H54 (cell line): ENCODE data around the gene DAZ4.
"Not testable (repeated sequence)": the region's sequence is repeated elsewhere in the genome, so short reads cannot be mapped to it uniquely, and the experiment has no call there.

Experiments used
- DNase-seq: peaks from one replicate; pipeline ENCODE4 v3.0.0; 2011; ENCODE audit warnings: low spot score, mixed read lengths; ENCODE audit not compliant: insufficient read length
- FAIRE-seq: peaks from 3 replicates; lab custom pipeline; 2011; peaks lifted over from hg19 to GRCh38; lab: Jason Lieb, UNC

The DAZ4 gene, protein sequence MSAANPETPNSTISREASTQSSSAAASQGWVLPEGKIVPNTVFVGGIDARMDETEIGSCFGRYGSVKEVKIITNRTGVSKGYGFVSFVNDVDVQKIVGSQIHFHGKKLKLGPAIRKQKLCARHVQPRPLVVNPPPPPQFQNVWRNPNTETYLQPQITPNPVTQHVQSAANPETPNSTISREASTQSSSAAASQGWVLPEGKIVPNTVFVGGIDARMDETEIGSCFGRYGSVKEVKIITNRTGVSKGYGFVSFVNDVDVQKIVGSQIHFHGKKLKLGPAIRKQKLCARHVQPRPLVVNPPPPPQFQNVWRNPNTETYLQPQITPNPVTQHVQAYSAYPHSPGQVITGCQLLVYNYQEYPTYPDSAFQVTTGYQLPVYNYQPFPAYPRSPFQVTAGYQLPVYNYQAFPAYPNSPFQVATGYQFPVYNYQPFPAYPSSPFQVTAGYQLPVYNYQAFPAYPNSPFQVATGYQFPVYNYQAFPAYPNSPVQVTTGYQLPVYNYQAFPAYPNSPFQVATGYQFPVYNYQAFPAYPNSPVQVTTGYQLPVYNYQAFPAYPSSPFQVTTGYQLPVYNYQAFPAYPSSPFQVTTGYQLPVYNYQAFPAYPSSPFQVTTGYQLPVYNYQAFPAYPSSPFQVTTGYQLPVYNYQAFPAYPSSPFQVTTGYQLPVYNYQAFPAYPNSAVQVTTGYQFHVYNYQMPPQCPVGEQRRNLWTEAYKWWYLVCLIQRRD

DNA sequence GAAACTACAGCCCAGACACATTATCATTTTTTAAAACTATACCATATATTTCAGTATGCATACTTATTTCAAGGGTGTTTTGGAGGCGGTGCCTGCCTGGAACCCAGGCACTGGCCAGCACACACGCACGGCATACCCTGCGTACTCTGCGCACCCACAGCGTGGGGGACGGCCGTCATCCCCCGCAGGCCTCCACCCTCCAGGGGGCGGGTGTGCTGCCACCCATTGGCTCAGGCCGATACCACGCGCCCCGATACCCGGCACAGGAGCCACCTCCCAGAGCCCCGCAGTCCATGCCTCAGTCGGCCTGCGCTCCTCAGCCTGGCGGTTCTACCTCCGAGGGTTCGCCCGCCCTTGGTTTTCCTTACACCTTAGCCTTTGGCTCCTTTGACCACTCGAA is at the start of gene DAZ4:
Gene DAZ4, plus strand, starts transcription at position 301 of the 400 bp plus-strand sequence. CDS start 208 bp downstream, outside the sequence.
- DNase-seq, FAIRE-seq: not testable (repeated sequence)

GRCh38 chrY:24813293-24813692 is 20.4 kb upstream of the DAZ4 start, which contains the start of gene DAZ3:
DAZ3 (minus strand) TSS chrY:24813393; CDS start chrY:24813185, 208 bp downstream.
- FAIRE-seq, DNase-seq: not testable (repeated sequence)

- not testable (repeated sequence) for DNase-seq, FAIRE-seq
Observed at GRCh38 chrY:24821836-24822235, 11.9 kb upstream of the DAZ4 start.

GRCh38 chrY:24824184-24824879 is 9.4 kb upstream of the DAZ4 start:
- DNase-seq, FAIRE-seq: not testable (repeated sequence)

DNA sequence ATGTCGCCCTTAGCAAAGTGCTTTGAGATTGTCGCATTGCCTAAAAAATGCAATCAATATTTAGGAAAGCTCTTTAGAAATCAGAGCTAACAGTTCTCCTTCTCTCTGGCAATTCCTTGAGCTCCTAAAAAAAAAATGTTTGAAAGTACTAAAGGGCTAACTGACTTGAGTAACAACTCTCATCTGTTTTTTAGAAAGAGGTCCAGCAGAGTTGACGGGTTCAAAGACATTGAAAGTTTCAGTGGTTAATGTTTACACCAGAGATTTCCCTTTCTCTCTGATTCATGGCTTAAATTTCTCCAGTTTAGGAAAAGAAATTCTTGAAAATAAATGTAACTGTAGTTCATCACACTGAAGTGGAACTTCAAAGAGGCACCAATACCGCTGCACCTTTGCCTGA is 8.7 kb upstream of the DAZ4 start:
- not testable (repeated sequence) for DNase-seq, FAIRE-seq
